Endometrium (tissue), 2 donors: ENCODE data around the gene BAD.

Experiments used
- FAIRE-seq: peaks from 2 replicates; lab custom pipeline; 2012; peaks lifted over from hg19 to GRCh38; lab: Jason Lieb, UNC
- donor health status: control.
- donor health status: control.

The BAD gene

DNA sequence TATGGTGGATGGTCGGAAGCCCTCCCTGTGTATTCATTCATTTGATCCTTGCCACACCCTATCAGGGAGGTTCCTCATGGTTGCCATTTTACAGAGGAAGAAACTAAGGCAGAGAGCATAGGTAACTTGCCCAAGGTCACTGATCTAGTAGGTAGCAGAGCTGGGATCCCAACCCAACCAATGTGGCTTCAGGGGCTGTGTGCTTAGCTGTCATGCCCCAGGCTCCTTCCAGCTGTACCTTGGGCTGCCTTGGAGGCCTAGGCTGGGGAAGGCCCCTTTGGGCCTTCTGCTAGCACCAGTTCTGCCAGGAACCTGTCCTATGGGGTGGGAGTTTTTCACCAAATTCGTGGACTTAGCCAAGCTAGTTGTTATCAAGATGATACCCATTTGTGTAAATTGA, 8.6 kb downstream of the BAD start:
- FAIRE-seq = no peak

DNA sequence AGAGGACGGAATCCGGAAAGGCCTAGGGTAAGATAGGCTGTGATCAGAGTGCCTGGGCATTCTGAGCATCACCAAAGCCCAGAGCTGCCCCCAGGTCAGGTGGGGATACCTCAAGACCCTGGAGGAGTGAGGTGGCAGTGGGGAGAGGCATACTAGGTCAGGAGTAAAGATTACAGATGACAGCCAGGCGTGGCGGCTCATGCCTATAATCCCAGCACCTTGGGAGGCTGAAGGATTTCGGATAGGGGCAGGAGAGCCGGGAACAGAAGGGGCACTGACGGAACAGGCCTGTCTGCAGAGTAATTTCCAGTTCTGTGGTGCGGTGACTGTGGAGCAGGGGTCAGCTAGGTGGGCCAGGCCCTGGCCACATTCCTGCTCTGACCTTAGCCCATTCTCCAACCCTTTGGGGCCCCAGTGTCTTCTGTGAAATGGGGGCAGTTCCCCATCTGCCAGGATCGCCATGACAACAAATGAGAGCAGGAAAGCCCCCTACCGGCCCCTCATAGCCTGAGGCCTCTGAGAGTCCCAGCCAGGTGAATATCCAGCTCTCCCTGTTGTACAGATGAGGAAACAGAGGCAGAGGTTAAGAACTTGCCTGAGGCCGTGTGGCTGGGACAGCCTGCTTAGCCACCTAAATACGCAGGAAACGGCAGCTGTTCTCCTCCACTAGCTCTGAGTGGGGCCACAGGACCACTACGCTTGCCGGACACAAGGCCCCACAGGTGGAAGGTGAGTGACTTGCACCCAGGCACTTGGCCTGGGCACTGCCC, 9.2 kb downstream of the BAD start:
- FAIRE-seq = no peak

DNA sequence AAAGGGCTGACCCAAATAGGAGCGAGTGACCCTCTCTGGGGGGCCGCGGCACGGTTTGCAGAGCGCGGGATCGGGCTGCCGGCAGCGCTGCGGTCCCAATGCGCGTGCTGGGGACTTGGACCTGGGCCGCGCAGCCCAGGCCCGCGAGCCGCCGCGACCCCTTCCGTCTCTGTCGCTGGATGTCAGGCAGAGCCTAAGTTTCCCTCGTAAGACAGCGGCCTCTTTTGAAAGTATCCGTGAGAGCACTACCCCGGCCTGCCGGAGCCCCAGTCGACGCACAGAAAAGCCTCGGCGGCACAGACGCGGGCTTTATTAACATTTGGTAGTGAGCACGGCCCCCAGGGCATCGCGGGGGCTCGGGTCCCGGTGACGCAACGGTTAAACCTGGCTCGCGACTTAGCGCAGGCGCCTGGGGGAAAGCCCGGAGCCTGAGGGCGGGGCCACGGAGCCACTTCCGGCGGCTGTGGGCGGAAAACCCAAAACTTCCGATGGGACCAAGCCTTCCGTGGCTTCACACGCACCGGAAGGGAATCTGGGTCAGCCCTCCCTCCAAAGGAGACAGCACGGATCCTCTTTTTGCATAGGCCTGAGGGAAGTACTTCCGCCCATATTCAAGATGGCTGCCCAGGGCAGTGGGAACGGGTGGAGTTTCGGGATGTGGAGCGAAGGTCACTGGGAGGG, 14.8 kb downstream of the BAD start:
- peak; percentile 95 for FAIRE-seq

DNA sequence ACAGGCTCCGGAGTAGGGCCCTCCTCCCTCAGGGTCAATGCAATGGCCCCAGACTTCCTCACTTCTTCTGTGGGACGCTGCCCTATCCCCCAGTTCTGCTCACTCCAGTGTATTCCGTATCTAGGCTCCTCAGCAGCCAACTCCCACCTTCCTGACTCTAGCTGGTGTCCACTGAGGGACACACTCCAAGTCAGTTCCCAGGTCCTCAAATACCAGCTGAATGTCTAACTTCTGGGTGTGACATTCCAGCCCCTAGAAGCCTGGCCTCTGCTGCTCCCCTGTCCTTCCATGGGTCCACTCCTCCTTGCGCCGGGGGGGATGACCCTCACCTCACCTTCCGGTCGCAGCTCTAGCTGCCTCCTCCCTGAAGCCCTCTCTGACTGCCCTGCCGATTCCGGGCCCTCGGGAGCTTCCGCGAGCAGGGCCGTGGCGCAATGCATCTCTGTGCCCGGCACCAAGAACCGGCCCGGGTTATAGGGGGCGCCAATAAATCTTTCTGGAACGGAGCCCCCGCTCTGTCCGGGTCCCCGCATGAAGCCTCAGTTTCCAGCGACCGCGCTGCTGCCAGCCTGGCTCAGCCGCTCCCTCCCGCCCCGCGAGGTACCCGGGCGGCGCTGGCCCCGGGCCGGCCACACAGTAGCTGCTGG, 15.4 kb downstream of the BAD start:
- FAIRE-seq = no peak

DNA sequence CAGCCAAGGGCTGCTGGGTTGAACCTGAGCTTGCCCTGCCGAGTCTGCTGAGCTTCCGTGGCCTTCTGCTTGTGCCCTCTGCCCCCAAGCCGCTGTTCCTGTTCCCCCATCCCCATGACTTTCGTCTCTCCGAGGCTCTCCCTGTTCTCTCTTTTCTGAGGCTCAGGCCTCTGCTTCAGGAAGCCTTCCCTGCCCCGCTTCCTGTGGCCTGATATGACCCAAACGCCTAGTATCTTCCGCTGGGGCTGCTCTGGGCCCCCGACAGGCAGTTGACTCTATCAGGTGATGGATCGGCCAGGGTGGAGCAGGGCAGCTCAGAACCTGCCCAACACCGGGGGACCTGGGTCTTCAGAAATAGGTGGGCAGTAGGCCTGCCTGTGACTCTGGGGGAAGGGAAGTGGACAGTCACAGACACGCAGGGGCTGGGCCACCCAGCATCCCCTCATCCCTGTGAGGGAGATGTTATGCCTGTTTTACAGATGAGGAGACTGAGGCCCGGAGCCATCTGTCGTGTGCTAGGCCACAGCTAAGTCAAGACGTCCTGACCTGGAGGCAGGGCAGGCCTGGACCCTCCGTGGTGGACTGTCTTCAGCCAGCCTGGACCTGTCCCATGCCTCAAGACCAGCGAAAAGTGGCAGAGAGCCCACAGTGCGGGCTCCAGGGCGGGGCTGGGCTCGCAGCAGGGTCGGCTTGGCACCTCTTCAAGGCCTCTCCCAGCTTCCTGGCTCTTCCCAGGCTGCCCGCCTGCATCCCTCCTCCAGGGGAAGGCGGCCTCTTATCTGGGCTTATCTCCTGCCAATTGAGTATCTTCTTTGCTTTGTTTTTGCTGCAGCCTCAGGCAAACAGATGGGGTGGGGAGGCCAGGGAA, 16.2 kb downstream of the BAD start:
- FAIRE-seq = no peak

DNA sequence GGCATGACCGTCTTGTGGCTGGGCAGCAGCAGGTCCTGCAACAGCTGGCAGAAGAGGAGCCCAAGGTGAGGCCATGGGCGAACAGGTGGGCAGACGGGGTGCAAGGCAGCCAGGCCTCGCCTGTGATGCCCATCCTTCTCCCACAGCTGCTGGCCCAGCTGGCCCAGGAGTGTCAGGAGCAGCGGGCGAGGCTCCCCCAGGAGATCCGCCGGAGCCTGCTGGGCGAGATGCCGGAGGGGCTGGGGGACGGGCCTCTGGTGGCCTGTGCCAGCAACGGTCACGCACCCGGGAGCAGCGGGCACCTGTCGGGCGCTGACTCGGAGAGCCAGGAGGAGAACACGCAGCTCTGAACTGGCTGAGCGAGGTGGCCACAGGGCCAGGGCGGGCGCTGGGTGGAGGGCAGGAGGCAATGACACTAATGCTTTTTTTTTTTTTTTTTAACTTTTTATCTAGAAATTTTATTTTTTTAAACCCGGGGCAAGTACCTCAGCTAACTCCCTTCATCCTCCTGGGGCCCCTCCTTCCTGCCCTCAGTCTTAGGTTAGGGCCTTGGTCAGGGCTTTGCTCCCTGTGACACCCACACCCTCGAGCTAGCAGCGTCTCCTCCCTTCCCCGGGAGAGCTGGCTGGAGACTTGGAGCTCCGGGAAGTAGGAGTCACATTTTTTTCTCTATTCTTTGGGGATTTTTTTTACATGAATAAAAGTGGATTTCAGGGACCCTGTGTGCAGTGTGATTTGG, 17.1 kb downstream of the BAD start:
- no peak for FAIRE-seq

DNA sequence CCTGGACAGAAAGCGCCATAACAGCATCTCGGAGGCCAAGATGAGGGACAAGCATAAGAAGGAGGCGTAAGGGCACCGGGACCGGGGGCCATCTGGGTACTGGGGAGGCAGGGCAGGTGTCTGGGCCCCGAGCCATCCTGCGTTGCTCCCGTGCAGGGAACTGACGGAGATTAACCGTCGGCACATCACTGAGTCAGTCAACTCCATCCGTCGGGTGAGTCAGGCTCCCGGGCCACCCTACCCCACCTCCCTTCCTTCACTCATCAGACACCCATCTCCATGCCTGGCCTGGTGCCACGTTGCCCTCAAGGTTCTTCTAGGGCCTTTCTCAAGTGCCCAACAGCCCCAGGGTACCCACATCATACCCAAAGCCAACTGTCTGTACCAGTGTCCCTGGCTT, 18.1 kb downstream of the BAD start:
- FAIRE-seq = no peak

DNA sequence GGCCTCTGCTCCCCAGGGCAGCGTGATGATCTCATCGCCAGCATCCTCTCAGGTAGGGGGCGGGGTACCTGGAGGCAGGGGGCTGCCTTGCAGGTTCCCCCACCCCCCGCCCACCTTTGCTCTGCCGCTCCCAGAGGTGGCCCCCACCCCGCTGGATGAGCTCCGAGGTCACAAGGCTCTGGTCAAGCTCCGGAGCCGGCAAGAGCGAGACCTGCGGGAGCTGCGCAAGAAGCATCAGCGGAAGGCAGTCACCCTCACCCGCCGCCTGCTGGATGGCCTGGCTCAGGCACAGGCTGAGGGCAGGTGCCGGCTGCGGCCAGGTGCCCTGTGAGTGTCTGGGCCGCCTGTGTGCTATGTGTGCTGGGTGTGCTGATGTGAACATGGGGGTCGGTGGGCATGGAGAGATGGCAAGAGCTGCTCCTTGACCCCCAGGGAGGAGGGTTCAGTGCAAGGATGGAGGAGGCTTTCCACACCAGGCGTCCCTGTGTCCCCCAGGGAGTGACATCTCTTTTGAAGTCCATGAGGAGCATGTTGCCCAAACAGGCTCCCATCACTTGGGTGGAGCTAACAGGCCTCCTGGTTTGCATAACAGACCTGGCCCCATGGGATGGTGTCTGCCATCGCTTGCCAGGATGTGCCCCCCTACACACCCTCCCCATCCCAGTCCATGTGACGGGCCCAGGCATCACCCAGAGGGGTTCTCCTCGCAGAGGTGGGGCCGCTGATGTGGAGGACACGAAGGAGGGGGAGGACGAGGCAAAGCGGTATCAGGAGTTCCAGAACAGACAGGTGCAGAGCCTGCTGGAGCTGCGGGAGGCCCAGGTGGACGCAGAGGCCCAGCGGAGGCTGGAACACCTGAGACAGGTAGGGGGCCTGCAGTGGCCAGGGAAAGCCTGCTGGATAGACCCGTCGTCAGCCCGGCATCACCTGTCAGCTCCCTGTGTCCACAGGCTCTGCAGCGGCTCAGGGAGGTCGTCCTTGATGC, 19.0 kb downstream of the BAD start:
- no peak for FAIRE-seq

DNA sequence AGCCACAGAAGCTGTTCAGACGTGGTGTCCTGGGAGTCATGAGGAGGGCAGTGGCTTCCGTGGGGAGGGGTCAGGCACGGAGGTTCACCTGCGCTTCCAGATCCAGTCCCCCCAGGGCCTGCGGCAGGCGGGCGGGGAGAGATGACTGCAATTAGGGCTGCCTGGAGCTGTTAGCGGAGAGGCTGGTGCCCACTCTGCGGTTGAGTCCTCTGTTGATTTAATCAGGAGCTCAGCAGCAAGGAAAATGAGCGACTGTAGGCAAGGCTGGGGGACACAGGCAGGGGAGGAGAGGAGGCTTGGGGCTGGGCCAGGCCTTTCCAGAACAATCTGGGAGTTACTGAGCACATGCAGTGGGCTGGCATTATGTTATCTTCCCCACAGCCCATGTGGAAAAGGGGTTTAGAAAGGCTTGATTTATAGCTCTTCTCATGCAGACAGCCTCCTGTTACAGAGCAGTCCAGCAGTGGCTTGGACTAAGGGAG, 20.1 kb downstream of the BAD start:
- no peak for FAIRE-seq

DNA sequence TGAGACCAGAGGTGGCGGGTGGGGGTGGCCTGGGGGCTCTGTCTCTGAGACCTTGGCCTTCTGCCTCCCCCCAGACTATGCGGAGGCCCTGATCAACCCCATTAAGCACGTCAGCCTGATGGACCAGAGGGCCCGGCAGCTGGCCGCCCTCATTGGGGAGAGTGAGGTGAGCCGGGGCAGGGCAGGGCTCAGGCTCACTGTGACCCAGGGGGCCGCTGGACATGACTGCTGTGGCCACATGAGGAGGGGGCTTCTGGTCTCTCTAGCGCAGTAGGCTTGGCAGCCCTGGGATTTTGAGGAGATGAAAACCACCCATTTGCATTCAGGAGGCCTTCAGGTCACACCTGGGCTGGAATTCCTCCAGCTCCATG, 20.5 kb downstream of the BAD start:
- FAIRE-seq = no peak

DNA sequence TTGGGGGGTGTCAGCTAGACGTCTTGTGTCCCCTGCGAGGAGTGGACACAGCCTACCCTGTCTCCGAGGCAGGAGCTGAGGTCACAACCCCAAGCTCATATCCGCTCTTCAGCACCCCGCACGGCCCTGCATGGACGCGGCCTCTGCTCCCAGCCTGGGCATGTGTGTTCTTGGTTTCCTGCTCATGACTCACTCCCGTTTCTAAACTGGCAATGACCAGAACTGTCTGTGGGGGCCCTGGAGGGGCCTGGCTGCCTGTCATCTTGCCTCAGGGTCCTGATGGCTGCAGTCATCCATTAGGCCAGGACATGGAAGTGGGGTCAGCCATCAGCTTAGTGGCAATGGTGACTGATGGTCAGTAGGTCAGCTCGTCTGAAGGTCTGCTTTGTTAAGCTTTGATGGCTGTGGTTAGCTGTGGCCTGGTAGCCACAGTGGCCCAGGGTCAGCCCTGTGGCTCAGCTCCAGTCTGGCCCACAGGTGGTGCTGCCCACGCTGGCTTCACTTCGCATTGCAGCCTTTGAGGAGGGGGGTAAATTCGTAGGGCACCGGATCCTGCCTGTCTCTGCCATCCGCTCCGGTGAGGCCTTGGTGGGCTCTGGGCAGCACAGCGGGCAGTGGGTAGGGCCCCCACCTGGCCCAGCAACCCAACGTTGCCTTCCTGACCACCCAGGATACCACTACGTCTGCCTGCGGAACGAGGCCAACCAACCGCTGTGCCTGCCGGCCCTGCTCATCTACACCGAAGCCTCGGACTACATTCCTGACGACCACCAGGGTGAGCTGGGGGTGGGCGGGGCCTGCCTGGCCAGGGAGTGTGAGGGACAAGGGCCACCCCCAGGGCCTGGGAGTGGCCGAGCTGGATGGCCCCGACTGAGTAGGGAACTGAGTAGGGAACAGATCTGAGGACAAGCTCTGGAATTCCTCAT, 21.2 kb downstream of the BAD start:
- FAIRE-seq = no peak

DNA sequence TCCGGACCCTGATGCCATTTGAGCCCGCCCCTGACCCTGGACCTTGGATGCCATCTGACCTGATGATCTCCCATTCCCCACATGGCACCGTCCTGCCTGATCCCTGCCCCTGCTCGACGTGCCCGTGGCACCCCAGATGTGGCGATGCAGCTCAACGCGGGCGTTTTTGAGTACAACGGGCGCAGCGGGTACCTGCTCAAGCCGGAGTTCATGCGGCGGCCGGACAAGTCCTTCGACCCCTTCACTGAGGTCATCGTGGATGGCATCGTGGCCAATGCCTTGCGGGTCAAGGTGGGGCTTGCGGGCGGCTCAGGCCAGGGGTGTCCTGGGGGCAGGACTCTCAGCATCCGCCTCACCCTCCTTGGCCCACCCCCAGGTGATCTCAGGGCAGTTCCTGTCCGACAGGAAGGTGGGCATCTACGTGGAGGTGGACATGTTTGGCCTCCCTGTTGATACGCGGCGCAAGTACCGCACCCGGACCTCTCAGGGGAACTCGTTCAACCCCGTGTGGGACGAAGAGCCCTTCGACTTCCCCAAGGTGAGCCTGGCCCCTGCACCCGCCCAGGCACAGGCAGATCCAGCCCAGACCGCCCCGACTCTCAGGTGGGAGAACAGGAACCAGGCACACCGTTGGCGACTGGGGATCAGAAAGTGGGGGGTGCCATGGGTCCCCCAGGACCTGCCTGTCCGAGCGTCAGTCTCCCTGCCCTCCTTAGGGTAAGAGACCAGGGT, 22.0 kb downstream of the BAD start:
- FAIRE-seq = no peak

DNA sequence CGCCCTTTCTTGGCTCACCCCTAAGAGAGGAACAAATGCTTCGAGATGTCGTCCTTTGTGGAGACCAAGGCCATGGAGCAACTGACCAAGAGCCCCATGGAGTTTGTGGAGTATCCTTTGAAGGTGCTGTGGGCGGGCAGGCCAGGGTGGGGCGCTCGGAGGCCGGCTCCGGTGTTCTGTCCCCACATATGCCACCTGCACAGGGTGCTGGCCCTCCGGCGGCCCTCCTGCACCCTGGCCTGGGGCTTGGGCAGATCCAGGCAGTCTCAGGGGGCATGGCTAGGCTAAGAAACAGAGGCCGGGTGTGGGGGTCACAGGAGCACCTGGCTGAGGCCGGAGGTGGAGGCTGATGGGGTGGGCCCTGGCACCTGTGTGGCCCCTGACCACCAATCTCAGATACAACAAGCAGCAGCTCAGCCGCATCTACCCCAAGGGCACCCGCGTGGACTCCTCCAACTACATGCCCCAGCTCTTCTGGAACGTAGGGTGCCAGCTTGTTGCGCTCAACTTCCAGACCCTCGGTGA, 22.8 kb downstream of the BAD start:
- FAIRE-seq = no peak

DNA sequence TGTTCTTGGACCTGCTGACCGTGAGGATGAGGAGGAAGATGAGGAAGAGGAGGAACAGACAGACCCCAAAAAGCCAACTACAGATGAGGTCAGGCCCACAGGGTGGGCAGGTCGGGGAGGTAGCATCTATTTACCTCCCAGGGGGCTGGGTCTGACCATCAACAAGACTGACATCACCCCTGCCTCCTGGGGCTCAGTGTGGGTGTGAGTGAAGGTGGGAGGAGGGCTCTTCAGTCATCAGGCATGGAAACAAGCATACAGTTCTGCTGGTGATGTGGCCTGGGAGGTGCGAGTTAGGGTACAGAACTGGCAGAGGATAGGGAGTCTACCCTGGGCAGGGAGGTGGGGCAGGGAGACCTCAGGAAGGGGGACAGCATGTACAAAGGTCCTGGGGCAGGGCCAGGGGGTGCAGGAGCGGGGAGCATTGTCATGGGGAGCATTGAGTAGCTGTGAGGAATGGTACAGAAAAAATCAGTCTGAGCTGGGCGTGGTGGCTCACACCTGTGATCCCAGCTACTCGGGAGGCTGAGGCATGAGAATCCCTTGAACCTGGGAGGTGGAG, 24.2 kb downstream of the BAD start:
- FAIRE-seq = no peak

DNA sequence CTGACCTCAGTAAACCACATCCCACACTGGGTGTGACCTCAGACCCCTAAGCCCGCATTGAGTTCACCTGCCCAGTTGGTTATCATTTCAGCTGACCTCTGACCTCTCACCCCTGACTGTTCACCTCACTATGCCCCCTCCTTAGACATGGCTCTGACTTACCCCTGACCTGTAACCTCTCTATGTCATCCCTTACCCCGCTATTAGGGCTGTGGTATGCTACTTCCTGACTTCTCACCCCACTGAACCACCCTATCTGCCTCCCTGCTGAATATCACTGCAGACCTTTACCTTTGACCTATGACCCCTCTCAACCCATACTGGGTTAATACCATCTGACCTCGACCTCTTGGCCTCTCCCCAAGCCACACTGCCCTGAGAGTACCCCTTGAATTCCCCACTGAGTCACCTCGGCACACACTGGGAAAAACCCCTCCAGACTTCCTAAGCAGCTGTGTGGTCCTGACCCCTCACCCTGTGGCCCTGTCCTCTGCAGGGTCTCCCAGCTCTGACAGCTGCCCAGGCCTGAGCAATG, 24.9 kb downstream of the BAD start:
- no peak for FAIRE-seq

DNA sequence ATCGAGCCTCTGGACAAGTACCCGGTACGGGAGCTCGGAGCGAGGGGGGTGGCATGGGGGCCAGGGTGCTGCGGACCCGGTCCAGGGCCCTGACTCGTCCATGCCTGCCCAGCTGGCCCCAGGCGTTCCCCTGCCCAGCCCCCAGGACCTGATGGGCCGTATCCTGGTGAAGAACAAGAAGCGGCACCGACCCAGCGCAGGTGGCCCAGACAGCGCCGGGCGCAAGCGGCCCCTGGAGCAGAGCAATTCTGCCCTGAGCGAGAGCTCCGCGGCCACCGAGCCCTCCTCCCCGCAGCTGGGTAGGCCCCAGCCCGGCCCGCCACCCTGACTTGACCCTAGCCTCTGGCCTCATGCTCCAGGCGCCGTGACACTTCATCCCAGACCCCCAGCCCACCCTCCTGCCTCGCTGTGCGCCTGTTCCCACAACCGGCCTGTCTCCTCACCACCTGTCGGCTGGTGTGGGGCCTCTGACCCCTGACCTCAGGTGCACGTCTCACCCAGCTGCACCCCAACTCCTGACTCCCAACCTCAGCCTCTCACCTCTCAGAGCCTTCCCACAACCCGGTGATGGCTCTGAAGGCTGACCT, 25.4 kb downstream of the BAD start:
- no peak for FAIRE-seq

DNA sequence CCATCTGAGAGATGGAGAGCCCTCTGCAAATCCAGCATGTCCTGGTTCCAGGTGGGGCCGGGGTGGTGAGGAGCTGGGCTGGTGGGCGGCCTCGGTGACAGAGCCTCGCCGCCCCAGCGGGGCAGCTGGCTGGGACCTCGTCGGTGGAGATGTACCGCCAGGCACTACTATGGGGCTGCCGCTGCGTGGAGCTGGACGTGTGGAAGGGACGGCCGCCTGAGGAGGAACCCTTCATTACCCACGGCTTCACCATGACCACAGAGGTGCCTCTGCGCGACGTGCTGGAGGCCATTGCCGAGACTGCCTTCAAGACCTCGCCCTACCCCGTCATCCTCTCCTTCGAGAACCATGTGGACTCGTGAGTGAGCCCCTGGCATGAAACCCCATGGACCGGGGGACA, 26.1 kb downstream of the BAD start:
- no peak for FAIRE-seq
